GM12872 (cell line): ENCODE data around the gene NAT8L.

Experiments
- CTCF ChIP-seq: IDR thresholded peaks from 3 replicates; pipeline ENCODE4 v1.5.1; 2011; ENCODE audit warnings: low read depth, mild to moderate bottlenecking, low read length, moderate library complexity; ENCODE audit not compliant: insufficient read depth

Gene NAT8L

GRCh38 chr4:2102045-2102883 lies 43.1 kb downstream of the NAT8L start:
- no peak for TF ChIP-seq CTCF

- no peak for TF ChIP-seq CTCF
Measured at GRCh38 chr4:2103127-2103842, 44.2 kb downstream of the NAT8L start.

- no peak for TF ChIP-seq CTCF
Measured at GRCh38 chr4:2103843-2104547, 44.9 kb downstream of the NAT8L start.

GRCh38 chr4:2104556-2105345 lies 45.6 kb downstream of the NAT8L start:
- TF ChIP-seq CTCF: no peak

- no peak for TF ChIP-seq CTCF
Measured at GRCh38 chr4:2105559-2105958, 46.4 kb downstream of the NAT8L start.

GRCh38 chr4:2116687-2117400 lies 57.7 kb downstream of the NAT8L start:
- no peak for TF ChIP-seq CTCF
